HEK293T (cell line): ENCODE measurements around the gene FAM53B.
"Not testable (repeated sequence)": the region's sequence is repeated elsewhere in the genome, so short reads cannot be mapped to it uniquely, and the experiment has no call there.

ENCODE experiments used
- CTCF ChIA-PET: fragments of 350-600 bp; formaldehyde crosslinking; extraction: SDS; loops from one replicate; lab custom pipeline; 2021; ENCODE audit warnings: antibody characterized with exemption, inconsistent platforms; lab: Yijun Ruan, JAX
- POLR2A ChIA-PET: fragments of 350-600 bp; formaldehyde crosslinking; extraction: SDS; loops from one replicate; lab custom pipeline; 2020; ENCODE audit warnings: antibody characterized with exemption, inconsistent platforms; lab: Yijun Ruan, JAX
- DNase-seq: peaks from one replicate; pipeline ENCODE4 v3.0.0; 2012; ENCODE audit warnings: mixed read lengths; ENCODE audit errors: extremely low spot score
- ARNT ChIP-seq: fragments of 450-650 bp; IDR thresholded peaks from 2 replicates; pipeline ENCODE4 v1.6.1; 2017; ENCODE audit warnings: mild to moderate bottlenecking
- BHLHE40 ChIP-seq: fragments of 450-650 bp; IDR thresholded peaks from 2 replicates; pipeline ENCODE4 v1.6.1; 2016; ENCODE audit warnings: mild to moderate bottlenecking, moderate library complexity, borderline replicate concordance
- CTBP1 ChIP-seq: fragments of 450-650 bp; IDR thresholded peaks from 2 replicates; pipeline ENCODE4 v1.6.1; 2016; ENCODE audit warnings: borderline replicate concordance
- ELF4 ChIP-seq: fragments of 450-650 bp; IDR thresholded peaks from 2 replicates; pipeline ENCODE4 v1.6.1; 2017; ENCODE audit warnings: antibody characterized with exemption
- FOXA1 ChIP-seq: fragments of 450-650 bp; IDR thresholded peaks from 2 replicates; pipeline ENCODE4 v1.6.1; 2016; ENCODE audit warnings: mild to moderate bottlenecking
- FOXK2 ChIP-seq: fragments of 450-650 bp; IDR thresholded peaks from 2 replicates; pipeline ENCODE4 v1.6.1; 2016; ENCODE audit warnings: mild to moderate bottlenecking
- FOXM1 ChIP-seq: fragments of 450-650 bp; IDR thresholded peaks from 2 replicates; pipeline ENCODE4 v1.6.1; 2017; ENCODE audit warnings: mild to moderate bottlenecking, borderline replicate concordance
- HDGF ChIP-seq: fragments of 450-650 bp; IDR thresholded peaks from 2 replicates; pipeline ENCODE4 v1.6.1; 2017; ENCODE audit warnings: antibody characterized with exemption, borderline replicate concordance
- L3MBTL2 ChIP-seq: fragments of 450-650 bp; conservative IDR thresholded peaks from 2 replicates; pipeline ENCODE4 v1.6.1; 2016; ENCODE audit warnings: mild to moderate bottlenecking
- LEF1 ChIP-seq: fragments of 450-650 bp; IDR thresholded peaks from 2 replicates; pipeline ENCODE4 v1.6.1; 2017; ENCODE audit warnings: mild to moderate bottlenecking, borderline replicate concordance
- NFRKB ChIP-seq: fragments of 450-650 bp; IDR thresholded peaks from 2 replicates; pipeline ENCODE4 v1.6.1; 2016; ENCODE audit warnings: mild to moderate bottlenecking, moderate library complexity
- SP1 ChIP-seq: fragments of 450-650 bp; IDR thresholded peaks from 2 replicates; pipeline ENCODE4 v1.6.1; 2017
- SUZ12 ChIP-seq: fragments of 450-650 bp; IDR thresholded peaks from 2 replicates; pipeline ENCODE4 v1.6.1; 2016; ENCODE audit warnings: mild to moderate bottlenecking
- TARDBP ChIP-seq: fragments of 450-650 bp; IDR thresholded peaks from 2 replicates; pipeline ENCODE4 v1.6.1; 2016
- ZNF384 ChIP-seq: fragments of 450-650 bp; IDR thresholded peaks from 2 replicates; pipeline ENCODE4 v1.6.1; 2016
- TF ChIP-seq, protein P1 (sequence below): fragments of 450-650 bp; IDR thresholded peaks from 2 replicates; pipeline ENCODE4 v1.6.1; 2016

The FAM53B gene

GRCh38 chr10:124611738-124612137, 132.4 kb downstream of the FAM53B start:
- no peak for TF ChIP-seq L3MBTL2
- no peak for TF ChIP-seq LEF1
- no peak for TF ChIP-seq FOXA1
- no peak for TF ChIP-seq ZNF384
- TF ChIP-seq SUZ12: no peak
- no peak for TF ChIP-seq CTBP1
- no peak for TF ChIP-seq ARNT
- TF ChIP-seq BHLHE40: no peak
- no peak for TF ChIP-seq FOXK2
- TF ChIP-seq ELF4: no peak
- TF ChIP-seq FOXM1: no peak
- TF ChIP-seq, protein P1, sequence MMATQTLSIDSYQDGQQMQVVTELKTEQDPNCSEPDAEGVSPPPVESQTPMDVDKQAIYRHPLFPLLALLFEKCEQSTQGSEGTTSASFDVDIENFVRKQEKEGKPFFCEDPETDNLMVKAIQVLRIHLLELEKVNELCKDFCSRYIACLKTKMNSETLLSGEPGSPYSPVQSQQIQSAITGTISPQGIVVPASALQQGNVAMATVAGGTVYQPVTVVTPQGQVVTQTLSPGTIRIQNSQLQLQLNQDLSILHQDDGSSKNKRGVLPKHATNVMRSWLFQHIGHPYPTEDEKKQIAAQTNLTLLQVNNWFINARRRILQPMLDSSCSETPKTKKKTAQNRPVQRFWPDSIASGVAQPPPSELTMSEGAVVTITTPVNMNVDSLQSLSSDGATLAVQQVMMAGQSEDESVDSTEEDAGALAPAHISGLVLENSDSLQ: no peak
- no peak for TF ChIP-seq HDGF
- TF ChIP-seq SP1: no peak
- no peak for TF ChIP-seq NFRKB
- no peak for TF ChIP-seq TARDBP
- ChIA-PET POLR2A (no interaction called here), CTCF (no interaction called here)
- no peak for DNase-seq

GRCh38 chr10:124610851-124611250, 133.3 kb downstream of the FAM53B start:
- DNase-seq, CTCF ChIA-PET, POLR2A ChIA-PET: not testable (repeated sequence)

GRCh38 chr10:124610186-124610585, 134.0 kb downstream of the FAM53B start:
- POLR2A ChIA-PET, CTCF ChIA-PET, DNase-seq: not testable (repeated sequence)

- no peak for DNase-seq
- TF ChIP-seq SP1 (no peak), FOXM1 (no peak), L3MBTL2 (no peak), TARDBP (no peak), SUZ12 (no peak)
- POLR2A ChIA-PET: no interaction called here
- CTCF ChIA-PET: no interaction called here
Observed at GRCh38 chr10:124609698-124610097, 134.5 kb downstream of the FAM53B start.

GRCh38 chr10:124608093-124608721, 136.0 kb downstream of the FAM53B start:
- TF ChIP-seq FOXA1: no peak
- TF ChIP-seq BHLHE40: no peak
- no peak for TF ChIP-seq LEF1
- TF ChIP-seq SUZ12: no peak
- no peak for TF ChIP-seq ZNF384
- TF ChIP-seq FOXK2: no peak
- no peak for TF ChIP-seq NFRKB
- TF ChIP-seq TARDBP: no peak
- no peak for TF ChIP-seq L3MBTL2
- no peak for TF ChIP-seq ARNT
- TF ChIP-seq ELF4: no peak
- no peak for TF ChIP-seq SP1
- TF ChIP-seq FOXM1: no peak
- TF ChIP-seq CTBP1: no peak
- TF ChIP-seq, protein P1: no peak
- TF ChIP-seq HDGF: no peak
- DNase-seq: no peak
- ChIA-PET CTCF (no interaction called here), POLR2A (no interaction called here)

DNA sequence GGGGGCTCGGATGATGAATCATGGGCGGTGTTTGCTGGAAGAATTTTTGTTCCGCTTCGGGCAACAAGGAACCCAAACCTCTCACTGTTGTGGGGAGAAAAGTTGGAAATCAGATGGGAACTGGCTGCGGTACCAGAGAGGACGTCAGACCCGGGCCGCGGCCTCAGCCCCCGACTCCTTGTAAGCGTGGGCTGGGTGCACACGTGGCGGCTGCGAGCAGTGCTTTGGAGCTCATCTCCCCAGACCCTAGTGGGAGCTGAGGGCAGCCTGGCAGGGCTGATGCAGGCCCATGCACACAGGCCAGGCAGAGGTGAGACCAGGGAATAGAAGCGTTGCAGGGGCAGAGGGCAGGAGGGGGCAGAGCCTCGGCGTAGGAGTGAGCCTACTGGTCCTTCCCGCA, 136.5 kb downstream of the FAM53B start:
- no peak for TF ChIP-seq ZNF384
- TF ChIP-seq ELF4: no peak
- no peak for TF ChIP-seq FOXA1
- TF ChIP-seq LEF1: no peak
- no peak for TF ChIP-seq BHLHE40
- no peak for TF ChIP-seq SUZ12
- POLR2A ChIA-PET: no interaction called here
- CTCF ChIA-PET: no interaction called here
- DNase-seq: no peak

DNA sequence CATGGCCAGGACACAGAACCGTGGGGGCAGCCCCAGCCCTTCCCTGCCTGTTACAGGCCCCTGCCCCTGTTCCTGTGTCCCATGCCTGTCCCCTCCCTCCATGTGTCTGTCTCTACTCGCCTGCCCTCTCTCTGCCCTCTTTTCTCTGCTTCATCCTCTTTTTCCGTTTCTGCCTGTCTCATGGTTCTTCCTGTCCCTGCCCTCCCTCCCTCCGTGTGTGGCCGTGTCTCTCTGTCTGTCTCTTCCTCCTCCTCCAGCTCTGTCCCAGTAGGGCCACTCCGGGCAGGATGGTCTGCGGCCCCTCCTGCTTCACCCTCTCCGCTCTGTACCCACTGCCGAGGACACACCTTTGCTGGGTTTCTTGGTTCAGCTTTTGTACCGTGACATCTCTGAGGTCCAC, 137.4 kb downstream of the FAM53B start:
- CTCF ChIA-PET: no interaction called here
- POLR2A ChIA-PET: no interaction called here
- DNase-seq: no peak
- TF ChIP-seq BHLHE40 (no peak), ZNF384 (no peak), ELF4 (no peak), SP1 (no peak)

GRCh38 chr10:124605856-124606812, 138.0 kb downstream of the FAM53B start:
- TF ChIP-seq FOXA1 (no peak), ZNF384 (no peak), SP1 (no peak), BHLHE40 (no peak), NFRKB (no peak), TARDBP (no peak), ELF4 (no peak), HDGF (no peak), SUZ12 (no peak), FOXK2 (no peak), L3MBTL2 (no peak), CTBP1 (no peak), ARNT (no peak), FOXM1 (no peak), LEF1 (no peak)
- TF ChIP-seq, protein P1: no peak
- POLR2A ChIA-PET: no interaction called here
- DNase-seq: no peak
- CTCF ChIA-PET: no interaction called here
